PC-9 (cell line): ENCODE results near the gene BMAL2. TPM values are rescaled to one million over a fixed set of nuclear protein-coding genes. Genes with fewer than 3 reads are reported as not detected.
A peak's percentile ranks its signal among the peaks of the same experiment; 100 is the strongest.

Experiments
- BruUV-seq: library from RNA; stranded (reverse); fragments of 400-500 nt; replicated peaks from 2 replicates; lab custom pipeline; 2021; lab: Mats Ljungman, UMichigan
- CTCF ChIA-PET: fragments of 300-600 bp; sonication (Branson Sonifier 250); formaldehyde crosslinking; loops from one replicate; lab custom pipeline; 2022; ENCODE audit warnings: antibody characterized with exemption; lab: Charles Lee
- POLR2A ChIA-PET: fragments of 300-600 bp; sonication (Branson Sonifier 250); formaldehyde crosslinking; loops from one replicate; lab custom pipeline; 2022; ENCODE audit warnings: antibody characterized with exemption; ENCODE audit not compliant: unreplicated experiment; lab: Charles Lee
- DNase-seq, 2 experiments: peaks; one replicate each; pipeline versions ENCODE4 v3.0.0 to v3.0.0-alpha.2; 2015 to 2022; ENCODE audit warnings: mixed read lengths in 1 of 2
- H2AFZ ChIP-seq: fragments of 200-600 bp; sonication (generic); 2 replicates; pipeline ENCODE4 v1.8.1; 2017; ENCODE audit warnings: antibody characterized with exemption
- H3F3A ChIP-seq: fragments of 200-600 bp; sonication (generic); 2 replicates; pipeline ENCODE4 v1.8.1; 2017; ENCODE audit warnings: antibody characterized with exemption, mild to moderate bottlenecking, low read depth; ENCODE audit not compliant: insufficient read depth
- H3K27ac ChIP-seq: fragments of 200-600 bp; sonication (generic); 2 replicates; pipeline ENCODE4 v1.6.1; 2016; ENCODE audit warnings: mixed run types
- H3K27me3 ChIP-seq: fragments of 200-600 bp; sonication (generic); 2 replicates; pipeline ENCODE4 v1.6.1; 2016; ENCODE audit warnings: low read depth, mixed run types; ENCODE audit not compliant: insufficient read depth
- H3K36me3 ChIP-seq: fragments of 200-600 bp; sonication (generic); 2 replicates; pipeline ENCODE4 v1.6.1; 2016; ENCODE audit warnings: low read depth, mixed run types
- H3K4me1 ChIP-seq: fragments of 200-600 bp; sonication (generic); replicated peaks from 2 replicates; pipeline ENCODE4 v1.6.1; 2016; ENCODE audit warnings: mixed run types; ENCODE audit not compliant: insufficient read depth
- H3K4me2 ChIP-seq: fragments of 200-600 bp; sonication (generic); 2 replicates; pipeline ENCODE4 v1.6.1; 2017; ENCODE audit warnings: mixed run types
- H3K4me3 ChIP-seq: fragments of 200-600 bp; sonication (generic); 2 replicates; pipeline ENCODE4 v1.6.1; 2016; ENCODE audit warnings: mixed run types
- H3K79me2 ChIP-seq: fragments of 200-600 bp; sonication (generic); 2 replicates; pipeline ENCODE4 v1.6.1; 2017; ENCODE audit warnings: low read depth, mixed run types
- H3K9me2 ChIP-seq: fragments of 200-600 bp; sonication (generic); 2 replicates; pipeline ENCODE4 v1.8.1; 2017; ENCODE audit warnings: mild to moderate bottlenecking; ENCODE audit not compliant: insufficient read depth
- H3K9me3 ChIP-seq: fragments of 200-600 bp; sonication (generic); 2 replicates; pipeline ENCODE4 v1.8.1; 2016; ENCODE audit warnings: low read depth; ENCODE audit not compliant: insufficient read depth
- H4K20me1 ChIP-seq: fragments of 200-600 bp; sonication (generic); 2 replicates; pipeline ENCODE4 v1.8.1; 2017; ENCODE audit not compliant: insufficient read depth
- CTCF ChIP-seq: fragments of 200-600 bp; sonication (generic); conservative IDR thresholded peaks from 2 replicates; pipeline ENCODE4 v1.6.1; 2017; ENCODE audit warnings: mixed run types, antibody characterized with exemption, mild to moderate bottlenecking, moderate library complexity
- EZH2 ChIP-seq: fragments of 200-600 bp; sonication (generic); IDR thresholded peaks from 2 replicates; pipeline ENCODE4 v1.8.0; 2017; ENCODE audit warnings: antibody characterized with exemption, low read depth
- intact Hi-C: fragments of 100-400 bp; cut with micrococcal nuclease; formaldehyde crosslinking; loops from one replicate; pipeline ENCODE4 v1.10.0; 2022; ENCODE audit not compliant: unreplicated experiment
- total RNA-seq: library from RNA; stranded (reverse); gene quantifications from 2 replicates; pipeline ENCODE4 v1.2.3, GENCODE V29; 2021

Gene BMAL2
- total RNA-seq, 1 experiment from 2014 or later = 87.9 TPM

- Histone ChIP-seq H3F3A (peaks cover 55% of the 10 kb centered on the region), H3K36me3 (no peaks in the 10 kb centered on the region), H3K4me1 (peaks cover 72% of the 10 kb centered on the region), H3K9me3 (no peaks in the 10 kb centered on the region), H3K27ac (peak overlapping the region; percentile 91), H3K27me3 (no peaks in the 10 kb centered on the region), H3K9me2 (no peaks in the 10 kb centered on the region), H3K4me2 (peak overlapping the region; percentile 89), H3K4me3 (peak overlapping the region; percentile 80), H3K79me2 (peaks cover 53% of the 10 kb centered on the region), H4K20me1 (no peaks in the 10 kb centered on the region), H2AFZ (peak overlapping the region; percentile 75)
- no TSS peak for BruUV-seq
- CTCF ChIA-PET = interaction anchor here (0.6 kb wide), 1 partner anchor 191 kb away, joined by 3 read pairs; no protein-coding TSS in a partner anchor
- intact Hi-C loops = loop anchor here (5.0 to 10.0 kb wide), 3 partner anchors 157 to 1219 kb away; partner anchors contain the start of gene PPFIBP1
- no peak for DNase-seq
- POLR2A ChIA-PET = interaction anchor here (0.6 to 0.9 kb wide), 2 partner anchors 9 to 1083 kb away, joined by 4 to 9 read pairs; no protein-coding TSS in a partner anchor
- TF ChIP-seq CTCF (no peak), EZH2 (no peak)
These were observed 1.5 kb downstream of the BMAL2 start for GRCh38 chr12:27334042-27334720.

GRCh38 chr12:27334721-27335082 lies 2.1 kb downstream of the BMAL2 start:
- H2AFZ ChIP-seq = no peak overlapping the region
- no peak for DNase-seq
- no peaks in the 10 kb centered on the region for H3K36me3 ChIP-seq
- no peaks in the 10 kb centered on the region; the same call in 1 of the 2 replicates for H3K9me3 ChIP-seq
- peaks cover 58% of the 10 kb centered on the region for H3K79me2 ChIP-seq
- intact Hi-C loops = loop anchor here (1.0 to 10.0 kb wide), 4 partner anchors 9 to 1220 kb away; partner anchors contain the start of gene PPFIBP1
- H3K4me3 ChIP-seq = peak overlapping the region; percentile 80
- ChIA-PET POLR2A (interaction anchor here (0.6 kb wide), 1 partner anchor 65 kb away, joined by 11 read pairs; no protein-coding TSS in a partner anchor), CTCF (no interaction called here)
- peaks cover 67% of the 10 kb centered on the region for H3K4me1 ChIP-seq
- H3K27me3 ChIP-seq = no peaks in the 10 kb centered on the region
- no peaks in the 10 kb centered on the region for H4K20me1 ChIP-seq
- BruUV-seq = no TSS peak
- peak overlapping the region; percentile 89 for H3K4me2 ChIP-seq
- no peaks in the 10 kb centered on the region for H3K9me2 ChIP-seq
- H3K27ac ChIP-seq = peak overlapping the region; percentile 91
- H3F3A ChIP-seq = peaks cover 52% of the 10 kb centered on the region
- TF ChIP-seq CTCF (no peak), EZH2 (no peak)

GRCh38 chr12:27335364-27336281 lies 3.0 kb downstream of the BMAL2 start:
- Histone ChIP-seq H3K27ac (peak overlapping the region; percentile 91), H3K9me3 (no peaks in the 10 kb centered on the region; the same call in 1 of the 2 replicates), H3K4me2 (peak overlapping the region; percentile 89), H3K4me3 (peak overlapping the region; percentile 80; the same call in 1 of the 2 replicates), H3K9me2 (no peaks in the 10 kb centered on the region), H3K4me1 (peaks cover 64% of the 10 kb centered on the region), H2AFZ (no peak overlapping the region), H3F3A (peaks cover 49% of the 10 kb centered on the region), H3K36me3 (no peaks in the 10 kb centered on the region), H4K20me1 (no peaks in the 10 kb centered on the region), H3K79me2 (peaks cover 67% of the 10 kb centered on the region), H3K27me3 (no peaks in the 10 kb centered on the region)
- CTCF ChIA-PET = no interaction called here
- intact Hi-C loops = loop anchor here (1.0 to 10.0 kb wide), 3 partner anchors 8 to 1221 kb away; partner anchors contain the start of gene PPFIBP1
- TF ChIP-seq EZH2 (no peak), CTCF (no peak)
- TSS peak; percentile 45 for BruUV-seq
- POLR2A ChIA-PET = interaction anchor here (0.6 to 0.7 kb wide), 3 partner anchors 64 to 1377 kb away, joined by 3 to 11 read pairs (median 5); partner anchors contain the start of gene RASSF8
- peak in 1 of 2 experiments; percentile 70 for DNase-seq
